HTR-8/SVneo (cell line): ENCODE data around the gene MED14.

Source experiments
- DNase-seq: peaks from one replicate; pipeline ENCODE4 v3.0.0; 2011; ENCODE audit warnings: low spot score, mixed read lengths; ENCODE audit not compliant: insufficient read length
- FAIRE-seq: peaks from 2 replicates; lab custom pipeline; 2011; peaks lifted over from hg19 to GRCh38; lab: Jason Lieb, UNC

MED14 gene

GRCh38 chrX:40671126-40671525 is 64.2 kb downstream of the MED14 start:
- FAIRE-seq: no peak
- no peak for DNase-seq

- FAIRE-seq: no peak
- no peak for DNase-seq
These were observed 71.3 kb downstream of the MED14 start for GRCh38 chrX:40663880-40664630.

GRCh38 chrX:40663078-40663740 is 72.1 kb downstream of the MED14 start:
- DNase-seq (no peak), FAIRE-seq (peak; percentile 23)

DNA sequence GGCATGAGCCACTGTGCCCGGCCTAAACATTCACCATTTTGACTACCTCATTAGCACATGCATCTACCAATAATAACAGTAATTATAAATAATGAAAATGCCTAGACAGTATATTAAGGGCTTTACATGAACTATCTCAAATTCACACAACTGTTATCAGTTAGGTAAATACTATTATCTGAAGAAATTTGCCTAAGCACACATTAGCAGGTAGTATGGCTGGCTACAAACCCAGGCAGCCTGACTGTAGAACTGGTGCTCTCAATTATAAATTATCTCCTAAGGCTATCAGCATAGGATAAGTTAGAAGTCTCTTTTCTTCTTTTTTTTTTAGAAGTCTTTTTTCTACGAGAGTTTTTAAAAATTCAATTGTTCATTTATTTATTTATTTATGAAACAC is 73.9 kb downstream of the MED14 start:
- DNase-seq (no peak), FAIRE-seq (no peak)

GRCh38 chrX:40660381-40660780 is 75.0 kb downstream of the MED14 start:
- FAIRE-seq: no peak
- no peak for DNase-seq

- FAIRE-seq (no peak), DNase-seq (no peak)
These were observed 81.8 kb downstream of the MED14 start for GRCh38 chrX:40653535-40653934.

DNA sequence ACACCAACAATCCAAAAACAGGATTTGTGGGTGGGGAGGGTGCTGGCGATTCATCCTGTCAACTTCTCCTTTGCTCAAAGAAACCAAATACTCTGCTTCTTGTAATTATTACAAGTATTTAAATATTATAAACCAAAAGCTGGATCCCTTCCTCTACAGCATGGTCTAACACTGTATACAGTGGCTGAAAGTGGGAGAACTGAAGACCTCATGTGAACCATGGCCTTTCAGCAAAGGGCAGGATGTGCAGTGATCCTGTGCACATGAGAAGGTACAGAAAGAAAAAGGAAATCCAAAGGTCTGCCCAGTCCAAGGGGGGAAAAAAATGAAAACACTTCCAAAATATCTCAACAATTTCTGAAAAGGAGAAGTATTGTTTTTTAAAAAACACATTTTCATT is 82.7 kb downstream of the MED14 start:
- FAIRE-seq: no peak
- DNase-seq: no peak

- no peak for FAIRE-seq
- peak; percentile 20 for DNase-seq
These were observed 83.6 kb downstream of the MED14 start for GRCh38 chrX:40651620-40652223.

DNA sequence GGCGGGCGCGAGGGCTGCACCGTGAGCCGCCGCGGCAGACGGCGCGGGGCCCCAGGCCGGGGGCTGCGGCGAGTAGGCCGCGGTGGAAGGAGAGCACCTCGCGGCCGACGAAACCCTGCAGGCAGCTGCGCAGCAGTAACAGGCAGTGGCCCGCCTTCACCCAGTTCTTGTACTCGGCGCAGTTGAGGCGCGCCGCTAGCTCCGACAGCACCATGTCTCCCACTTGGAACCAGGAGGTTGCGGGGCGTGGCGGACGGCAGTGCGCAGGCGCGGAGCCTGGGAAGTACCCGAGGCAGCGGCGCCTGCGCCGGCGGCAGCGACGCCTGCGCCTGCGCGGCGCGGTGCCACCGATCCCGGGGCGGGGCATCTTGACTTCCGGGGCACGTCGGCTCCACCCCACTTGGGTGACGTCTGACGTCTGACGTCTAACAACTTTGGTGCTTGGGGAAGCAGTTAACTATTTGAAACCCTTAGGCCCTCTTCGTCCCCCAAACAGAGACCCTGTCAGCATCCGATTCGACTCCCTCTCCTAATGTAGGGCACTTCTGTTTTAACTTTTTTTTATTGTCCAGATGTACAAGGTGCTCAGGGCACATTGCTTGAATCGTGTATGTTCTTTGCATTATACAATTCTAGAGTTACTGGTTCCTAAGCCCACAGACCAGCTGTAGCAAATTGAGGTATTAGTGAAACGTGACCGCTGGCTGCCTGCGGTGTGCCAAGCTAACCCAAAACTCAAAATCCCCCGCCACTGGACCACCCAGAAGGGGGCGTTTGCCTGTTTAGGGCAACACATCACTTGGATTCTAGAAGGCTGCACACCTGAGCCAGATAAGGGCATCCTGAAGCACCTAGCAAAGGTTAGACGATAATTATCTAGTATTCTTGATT is 87.8 kb downstream of the MED14 start, which contains the start of gene CXorf38:
CXorf38 (minus strand) TSS at position 255 of the 891 bp plus-strand sequence; CDS start at position 214, 41 bp downstream.
- peak; percentile 98 for FAIRE-seq
- DNase-seq: peak; percentile 83

GRCh38 chrX:40646489-40647306 is 88.6 kb downstream of the MED14 start:
- DNase-seq (peak; percentile 13), FAIRE-seq (no peak)

DNA sequence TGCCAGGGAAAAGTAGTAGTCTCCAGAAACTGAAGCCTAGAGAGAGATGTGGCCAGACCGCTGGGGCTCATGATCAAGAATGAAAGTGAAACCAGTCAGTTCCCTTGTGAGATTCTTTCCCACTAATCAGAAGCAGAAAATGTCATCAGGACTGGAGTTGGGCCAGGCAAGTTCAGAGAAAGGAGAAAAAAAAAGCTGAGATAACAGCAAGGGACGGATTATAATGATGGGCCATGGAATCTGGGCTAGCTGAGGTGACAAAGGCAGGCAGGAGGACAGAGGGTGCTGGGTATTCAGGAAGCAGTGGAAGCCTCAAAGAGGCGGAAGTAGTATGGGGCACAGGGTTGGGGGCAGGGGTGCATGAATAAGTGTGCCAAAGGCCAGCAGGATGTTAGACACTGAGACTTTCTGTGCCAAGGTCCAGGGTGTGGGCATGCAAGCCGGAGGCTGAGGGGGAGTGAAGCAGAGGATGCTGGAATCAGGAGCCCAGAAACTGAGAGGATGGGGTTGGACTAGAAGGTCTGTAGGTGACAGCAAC is 90.5 kb downstream of the MED14 start:
- FAIRE-seq: no peak
- DNase-seq: peak; percentile 11

- FAIRE-seq (no peak), DNase-seq (no peak)
These were observed 91.2 kb downstream of the MED14 start for GRCh38 chrX:40644176-40644575.

DNA sequence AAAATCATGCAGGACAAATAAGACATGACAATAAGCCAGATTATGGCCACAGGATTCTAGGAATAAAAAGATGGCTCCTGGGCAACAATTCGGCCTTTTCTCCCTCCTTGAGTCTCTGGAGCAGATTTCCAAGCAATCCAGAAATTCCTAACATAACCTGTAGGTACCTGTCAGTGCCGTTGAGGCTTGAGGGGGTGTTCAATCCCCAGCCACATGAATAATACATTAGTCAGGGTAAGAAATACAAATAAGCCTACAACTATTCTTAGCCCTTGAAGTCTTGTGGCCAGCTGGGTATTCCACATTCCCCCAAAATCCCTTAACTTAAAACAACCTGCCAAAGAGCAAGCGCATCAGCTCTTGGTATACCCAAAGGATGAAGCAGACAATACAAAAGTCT is 97.7 kb downstream of the MED14 start:
- FAIRE-seq (no peak), DNase-seq (no peak)

GRCh38 chrX:40632199-40632598 is 103.1 kb downstream of the MED14 start:
- FAIRE-seq (no peak), DNase-seq (no peak)

- no peak for DNase-seq
- no peak for FAIRE-seq
These were observed 106.8 kb downstream of the MED14 start for GRCh38 chrX:40628506-40628905.

GRCh38 chrX:40625294-40625693 is 110.0 kb downstream of the MED14 start:
- DNase-seq (no peak), FAIRE-seq (no peak)

DNA sequence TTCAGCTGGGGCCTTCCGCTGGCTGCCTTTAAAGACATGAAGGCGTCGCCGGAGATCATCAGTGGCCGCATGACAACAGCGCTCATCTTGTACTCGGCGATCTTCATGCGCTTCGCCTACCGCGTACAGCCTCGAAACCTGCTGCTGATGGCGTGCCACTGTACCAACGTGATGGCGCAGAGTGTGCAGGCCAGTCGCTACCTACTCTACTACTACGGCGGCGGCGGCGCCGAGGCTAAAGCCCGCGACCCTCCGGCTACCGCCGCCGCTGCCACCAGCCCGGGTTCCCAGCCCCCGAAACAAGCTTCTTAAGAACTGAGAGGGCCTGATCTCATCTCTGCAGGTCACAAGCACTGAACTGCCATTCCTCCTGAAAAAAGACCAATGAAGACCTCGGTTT is 111.7 kb downstream of the MED14 start:
- FAIRE-seq (no peak), DNase-seq (no peak)

GRCh38 chrX:40623139-40623536 is 112.2 kb downstream of the MED14 start, which contains the start of gene MPC1L:
TSS of gene MPC1L (plus strand) at chrX:40623428. CDS start at chrX:40623566, 138 bp downstream.
- no peak for DNase-seq
- no peak for FAIRE-seq

GRCh38 chrX:40622479-40623138 is 112.7 kb downstream of the MED14 start:
- DNase-seq (no peak), FAIRE-seq (peak; percentile 73)
